GM12875 (cell line): ENCODE data around the gene CGB8.

Experiments used
- H3K4me3 ChIP-seq: one replicate; pipeline ENCODE4 v1.5.1; 2011; ENCODE audit warnings: low read depth, low read length, control low read depth
- TF ChIP-seq, protein P1 (sequence below): IDR thresholded peaks from 2 replicates; pipeline ENCODE4 v1.5.1; 2011; ENCODE audit warnings: low read depth, mild to moderate bottlenecking, control low read depth, inconsistent platforms, low read length, moderate library complexity, borderline replicate concordance; ENCODE audit not compliant: insufficient read depth

CGB8 gene

DNA sequence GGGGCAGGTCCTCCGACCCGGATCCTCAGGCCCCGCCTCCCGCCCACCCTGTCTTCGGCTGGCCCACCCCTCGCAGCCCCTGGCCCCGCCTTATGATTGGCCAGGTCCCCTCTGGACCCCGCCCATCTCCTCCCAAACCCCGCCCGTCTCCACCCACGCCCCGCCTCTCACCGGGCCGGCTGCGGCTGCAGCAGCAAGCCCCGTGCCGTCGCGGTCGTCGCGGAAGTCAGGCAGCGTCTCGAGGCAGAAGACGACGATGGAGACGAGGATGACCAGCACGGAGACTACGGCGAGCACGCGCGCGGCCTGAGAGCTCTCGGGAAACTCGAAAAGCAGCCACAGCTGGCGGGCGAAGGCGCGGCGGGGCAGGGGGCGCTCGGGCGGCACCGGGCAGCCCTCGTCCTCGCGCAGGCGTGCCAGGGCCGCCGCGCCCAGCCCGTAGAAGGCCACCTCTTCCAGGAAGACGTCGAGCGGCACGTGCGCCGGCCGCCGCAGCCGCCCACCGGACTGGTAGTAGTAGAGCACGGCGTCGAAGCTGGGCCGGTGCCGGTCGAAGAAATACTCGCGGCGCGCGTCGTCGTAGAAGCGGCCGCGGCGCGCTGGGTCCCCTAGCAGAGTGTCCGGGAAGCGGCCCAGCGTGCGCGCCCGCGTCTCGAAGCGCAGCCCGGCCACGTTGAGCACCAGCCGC lies 23.1 kb upstream of the CGB8 start:
- TF ChIP-seq, protein P1, sequence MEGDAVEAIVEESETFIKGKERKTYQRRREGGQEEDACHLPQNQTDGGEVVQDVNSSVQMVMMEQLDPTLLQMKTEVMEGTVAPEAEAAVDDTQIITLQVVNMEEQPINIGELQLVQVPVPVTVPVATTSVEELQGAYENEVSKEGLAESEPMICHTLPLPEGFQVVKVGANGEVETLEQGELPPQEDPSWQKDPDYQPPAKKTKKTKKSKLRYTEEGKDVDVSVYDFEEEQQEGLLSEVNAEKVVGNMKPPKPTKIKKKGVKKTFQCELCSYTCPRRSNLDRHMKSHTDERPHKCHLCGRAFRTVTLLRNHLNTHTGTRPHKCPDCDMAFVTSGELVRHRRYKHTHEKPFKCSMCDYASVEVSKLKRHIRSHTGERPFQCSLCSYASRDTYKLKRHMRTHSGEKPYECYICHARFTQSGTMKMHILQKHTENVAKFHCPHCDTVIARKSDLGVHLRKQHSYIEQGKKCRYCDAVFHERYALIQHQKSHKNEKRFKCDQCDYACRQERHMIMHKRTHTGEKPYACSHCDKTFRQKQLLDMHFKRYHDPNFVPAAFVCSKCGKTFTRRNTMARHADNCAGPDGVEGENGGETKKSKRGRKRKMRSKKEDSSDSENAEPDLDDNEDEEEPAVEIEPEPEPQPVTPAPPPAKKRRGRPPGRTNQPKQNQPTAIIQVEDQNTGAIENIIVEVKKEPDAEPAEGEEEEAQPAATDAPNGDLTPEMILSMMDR: no peak

DNA sequence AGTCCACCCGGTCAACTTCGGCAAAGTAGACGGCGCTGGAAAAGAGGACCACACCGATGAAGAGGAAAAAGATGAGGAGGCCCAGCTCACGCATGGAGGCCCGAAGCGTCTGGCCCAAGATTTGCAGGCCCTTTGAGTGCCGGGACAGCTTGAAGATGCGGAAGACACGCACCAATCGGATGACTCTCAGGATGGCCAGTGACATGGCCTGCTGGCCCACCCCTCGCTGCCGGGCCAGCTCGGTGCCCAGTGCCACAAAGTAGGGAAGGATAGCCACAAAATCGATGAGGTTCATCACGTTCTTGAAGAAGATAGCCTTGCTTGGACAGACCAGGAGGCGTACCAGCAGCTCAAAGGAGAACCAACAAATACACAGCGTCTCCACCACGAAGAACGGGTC lies 21.5 kb upstream of the CGB8 start:
- TF ChIP-seq, protein P1: no peak
- no peak overlapping the region for H3K4me3 ChIP-seq

More for the DNA sequence above, 23.1 kb upstream of the CGB8 start:
- H3K4me3 ChIP-seq: no peak overlapping the region

DNA sequence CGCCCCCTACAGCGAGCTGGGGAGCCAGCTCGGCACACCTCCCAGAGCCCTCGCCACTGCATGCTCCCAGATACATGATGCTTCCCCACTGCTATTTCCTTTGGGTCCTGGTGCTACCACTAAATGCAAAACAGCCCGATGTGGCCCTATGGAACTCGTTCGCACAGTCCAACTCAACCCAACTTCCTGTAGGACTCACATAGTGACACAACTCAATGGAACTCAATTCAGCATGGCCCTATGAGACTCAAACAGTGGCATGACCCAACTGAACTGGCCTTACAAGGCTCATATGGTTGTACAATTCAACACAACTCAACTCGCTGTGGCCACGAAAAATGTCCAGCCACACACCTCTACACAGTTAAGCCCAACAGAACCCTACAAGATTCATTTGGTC lies 20.1 kb upstream of the CGB8 start:
- TF ChIP-seq, protein P1: no peak
- H3K4me3 ChIP-seq: no peak overlapping the region

DNA sequence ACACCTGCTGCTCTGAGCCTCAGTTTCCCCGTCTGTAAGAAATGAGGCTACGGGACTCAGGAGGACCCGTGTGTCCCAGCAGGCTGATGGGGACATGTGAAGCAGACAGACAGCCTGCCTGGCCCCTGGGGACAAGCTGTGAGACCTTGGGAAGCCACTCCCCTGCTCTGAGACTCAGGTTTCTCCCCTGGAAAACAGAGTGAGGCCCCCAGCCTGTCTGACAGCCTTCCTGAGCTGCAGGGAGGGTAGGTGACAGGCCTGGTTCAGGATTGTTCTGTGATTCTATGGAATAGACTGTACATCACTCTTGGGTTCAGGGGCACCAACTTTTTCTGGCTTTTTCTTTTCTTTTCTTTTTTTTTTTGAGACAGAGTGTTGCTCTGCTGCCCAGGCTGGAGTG lies 18.6 kb upstream of the CGB8 start:
- TF ChIP-seq, protein P1: no peak
- H3K4me3 ChIP-seq: no peak overlapping the region

DNA sequence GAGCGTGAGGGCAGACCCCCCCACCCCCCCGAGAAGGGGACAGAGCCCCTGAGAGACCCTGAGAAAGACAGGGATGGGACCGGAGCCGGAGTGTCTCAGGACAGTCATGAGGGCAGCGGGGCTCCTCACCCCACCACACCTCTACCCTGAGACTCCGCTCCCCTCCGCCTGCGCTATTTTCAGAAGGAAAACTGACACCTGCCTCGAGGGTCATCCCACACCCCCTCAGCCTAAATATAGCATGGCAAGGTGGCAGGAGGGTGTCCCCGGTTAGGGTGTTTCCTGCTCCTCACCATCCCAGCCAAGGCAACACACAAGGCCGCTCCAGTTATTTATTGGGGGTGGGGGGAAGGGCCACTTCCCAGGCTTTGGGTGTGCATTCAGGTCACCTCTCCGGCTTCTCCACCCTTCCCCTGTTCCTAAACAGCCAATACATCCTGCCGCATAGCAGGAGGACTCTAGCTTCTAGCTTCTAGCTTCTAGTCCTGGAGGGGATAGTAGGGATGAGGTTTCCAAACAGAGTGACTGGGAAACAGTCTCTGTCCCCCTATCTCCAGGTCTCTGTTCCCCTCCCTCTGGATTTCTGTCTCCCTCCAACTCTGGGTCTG lies 17.1 kb upstream of the CGB8 start:
- TF ChIP-seq, protein P1: no peak
- H3K4me3 ChIP-seq: no peak overlapping the region

DNA sequence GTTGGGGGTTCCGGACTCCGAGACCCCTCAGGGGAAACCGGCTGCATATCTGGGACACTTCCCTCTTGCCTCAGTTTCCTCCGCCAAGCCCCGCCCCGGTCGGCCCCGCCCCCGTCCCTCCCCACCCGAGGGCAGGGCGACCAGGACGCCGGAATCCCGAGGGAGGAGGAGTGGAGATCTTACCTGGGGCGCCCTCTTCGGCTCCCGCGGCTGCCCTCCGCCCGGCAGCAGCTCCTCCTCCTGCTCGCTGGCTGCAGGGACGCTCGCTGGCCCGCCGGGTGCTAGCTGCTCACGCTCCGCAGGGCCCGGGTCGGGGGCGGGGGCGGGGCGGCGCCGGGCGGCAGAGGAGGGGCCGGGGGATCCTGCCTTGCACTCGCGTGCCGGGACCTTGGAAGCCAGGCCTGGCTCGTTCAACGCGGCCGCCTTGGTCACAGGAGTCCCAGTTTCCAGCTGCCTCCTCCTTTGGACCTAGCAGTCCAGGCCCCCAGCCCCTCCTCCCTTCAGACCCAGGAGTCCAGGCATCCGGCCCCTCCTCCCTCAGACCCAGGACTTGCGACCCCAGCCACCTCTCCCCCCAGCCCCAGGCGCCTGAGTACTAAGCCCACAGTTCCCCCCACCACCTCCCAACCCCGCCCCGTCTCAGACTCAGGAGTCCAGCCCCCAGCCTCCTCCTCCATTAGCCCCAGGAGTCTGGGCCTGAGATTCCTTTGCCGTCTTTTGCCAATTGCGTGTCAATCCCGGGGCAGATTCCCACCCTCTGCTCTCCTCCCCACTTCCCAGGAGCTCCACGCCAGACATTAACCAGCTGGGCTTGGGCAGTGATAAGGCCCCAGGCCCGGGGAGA lies 16.1 kb upstream of the CGB8 start, which contains the start of gene NTF4:
NTF4 (minus strand) TSS at position 51 of the 844 bp plus-strand sequence. CDS start 2,821 bp downstream, outside the sequence.
- H3K4me3 ChIP-seq: no peak within 1 kb of the TSS
- TF ChIP-seq, protein P1: no peak
